HepG2 (cell line): ENCODE results near the gene CDC42EP1. TPM values are rescaled to one million over a fixed set of nuclear protein-coding genes. Genes with fewer than 3 reads are reported as not detected.

Experiments used
- GZF1 ChIP-seq: sonication (generic); formaldehyde crosslinking; IDR thresholded peaks from 2 replicates; pipeline ENCODE4 v1.5.1; 2020; ENCODE audit warnings: mild to moderate bottlenecking, missing genetic modification reagents
- HNRNPLL ChIP-seq: fragments of 200-400 bp; formaldehyde crosslinking; IDR thresholded peaks from 2 replicates; pipeline ENCODE4 v1.6.1; 2017; ENCODE audit warnings: mild to moderate bottlenecking, low read depth, low read length; ENCODE audit not compliant: poor library complexity, severe bottlenecking
- IKZF1 ChIP-seq: fragments of 450-650 bp; IDR thresholded peaks from 2 replicates; pipeline ENCODE4 v1.7.1; 2016
- JUNB ChIP-seq: sonication (generic); formaldehyde crosslinking; IDR thresholded peaks from 2 replicates; pipeline ENCODE4 v1.8.0; 2022; ENCODE audit warnings: missing genetic modification reagents, mild to moderate bottlenecking, borderline replicate concordance
- KLF12 ChIP-seq: sonication (generic); formaldehyde crosslinking; IDR thresholded peaks from 2 replicates; pipeline ENCODE4 v1.4.0; 2020; ENCODE audit warnings: missing genetic modification reagents, borderline replicate concordance
- KLF16 ChIP-seq, 2 experiments: sonication (generic) in 1 of 2; formaldehyde crosslinking in 1 of 2; IDR thresholded peaks; 2 replicates each; pipeline versions ENCODE4 v1.6.1 to v1.8.0; 2016 to 2023; ENCODE audit warnings: missing genetic modification reagents in 2 of 2, missing compliant biosample characterization in 1 of 2
- PAF1 ChIP-seq: IDR thresholded peaks from 2 replicates; pipeline ENCODE4 v1.6.1; 2016; ENCODE audit warnings: missing genetic modification reagents, missing compliant biosample characterization
- SP2 ChIP-seq: sonication (generic); formaldehyde crosslinking; IDR thresholded peaks from 2 replicates; pipeline ENCODE4 v1.5.1; 2020; ENCODE audit warnings: mild to moderate bottlenecking, missing genetic modification reagents
- ZNF335 ChIP-seq: sonication (generic); formaldehyde crosslinking; IDR thresholded peaks from 2 replicates; pipeline ENCODE4 v1.4.0; 2020; ENCODE audit warnings: missing genetic modification reagents
- ZNF672 ChIP-seq: sonication (generic); formaldehyde crosslinking; IDR thresholded peaks from 2 replicates; pipeline ENCODE4 v1.8.1; 2022; ENCODE audit warnings: missing genetic modification reagents
- ZNF792 ChIP-seq: IDR thresholded peaks from 2 replicates; pipeline ENCODE4 v1.6.1; 2016
- polyA plus RNA-seq, 8 experiments: library from polyadenylated mRNA; depleted of rRNA in 3 of 8; stranded (reverse) in 7 of 8; unstranded in 1 of 8; fragments of >200 nt; fragmentation: Illumina TruSeq in 4 of 8; extraction: Trizol in 4 of 8; gene quantifications; 2 replicates each; pipeline versions ENCODE4 v1.2.1 to v1.2.3, GENCODE V29; 2011 to 2016; ENCODE audit warnings: low read depth in 4 of 8, missing spikeins in 1 of 8, mixed read lengths in 1 of 8; ENCODE audit not compliant: insufficient read depth in 1 of 8
- total RNA-seq, 5 experiments: library from RNA; depleted of rRNA; stranded (reverse); fragments of >200 nt; fragmentation: Illumina TruSeq; extraction: Trizol; gene quantifications; 2 replicates each; pipeline ENCODE4 v1.2.3, GENCODE V29; 2016; ENCODE audit warnings: low read depth in 1 of 5
- TF ChIP-seq, protein P1 (sequence below): sonication (generic); formaldehyde crosslinking; IDR thresholded peaks from 2 replicates; pipeline ENCODE4 v1.5.0; 2020; ENCODE audit warnings: mild to moderate bottlenecking, missing genetic modification reagents, borderline replicate concordance
- TF ChIP-seq, protein P2 (sequence below): sonication (generic); formaldehyde crosslinking; IDR thresholded peaks from 2 replicates; pipeline ENCODE4 v1.4.0; 2020; ENCODE audit warnings: missing genetic modification reagents, borderline replicate concordance
- TF ChIP-seq, protein P3 (sequence below): sonication (generic); formaldehyde crosslinking; IDR thresholded peaks from 2 replicates; pipeline ENCODE4 v1.5.1; 2020; ENCODE audit warnings: mild to moderate bottlenecking, moderate library complexity, missing genetic modification reagents
- TF ChIP-seq, protein P4 (sequence below): sonication (generic); formaldehyde crosslinking; IDR thresholded peaks from 2 replicates; pipeline ENCODE4 v1.4.0; 2020; ENCODE audit warnings: missing genetic modification reagents, mild to moderate bottlenecking, borderline replicate concordance
- TF ChIP-seq, protein P5 (sequence below): sonication (generic); formaldehyde crosslinking; IDR thresholded peaks from 2 replicates; pipeline ENCODE4 v1.8.0; 2022; ENCODE audit warnings: mild to moderate bottlenecking, missing genetic modification reagents, borderline replicate concordance

The CDC42EP1 gene
- total and polyA plus RNA-seq, 2 of the 13 experiments (the other 11 are each of a cell fraction or from before 2014, with no cell fraction given), result 17.1 to 29.5 TPM

DNA sequence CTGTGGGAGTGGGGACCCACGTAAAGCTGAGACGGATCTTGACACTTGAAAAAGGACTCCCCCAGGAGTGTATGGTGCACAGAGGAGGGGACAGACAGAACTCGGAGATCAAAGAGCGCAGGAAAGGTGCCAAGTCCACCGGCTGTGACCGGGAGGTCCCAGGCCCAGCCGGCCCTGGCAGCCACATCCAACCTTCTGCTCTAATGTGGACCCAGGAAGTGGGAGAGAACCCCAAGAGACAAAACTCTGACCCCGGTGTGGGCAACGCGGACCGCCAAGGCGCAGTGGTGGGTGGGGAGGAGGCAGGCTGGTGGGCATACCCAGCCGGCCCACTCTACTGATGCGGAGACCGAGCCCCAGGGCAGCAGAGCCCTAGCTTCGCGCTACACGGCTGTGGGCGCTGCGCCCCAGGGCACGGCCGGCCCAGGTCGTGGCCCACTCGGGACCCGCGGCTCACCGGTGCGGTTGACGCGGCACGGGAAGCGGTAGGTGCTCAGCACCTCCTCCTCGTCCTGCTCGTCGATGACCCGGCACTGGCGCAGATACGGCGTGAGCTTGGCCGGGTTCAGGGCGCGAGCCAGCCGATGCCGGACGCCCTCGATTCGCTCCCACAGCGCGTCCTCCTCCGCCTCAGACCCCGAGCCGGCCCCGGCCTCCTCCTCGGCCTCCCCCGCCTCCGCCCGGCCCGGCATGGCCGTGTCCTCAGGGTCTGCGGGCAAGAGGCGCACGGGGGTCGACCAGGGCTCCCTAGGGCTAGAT, 41.6 kb upstream of the CDC42EP1 start (continued):
- TF ChIP-seq ZNF335 (no peak), KLF12 (CRISPR knock-in tag) (0 out of 2 replicates have a peak, but pooled peaks have one; percentile 62), KLF16 (CRISPR knock-in tag; IDR thresholded peaks at IDR 0.05) (0 out of 4 replicates have a peak, but pooled peaks of 1 of the 2 experiments have one; percentile 17), ZNF792 (CRISPR knock-in tag) (no peak), ZNF672 (CRISPR knock-in tag) (0 out of 2 replicates have a peak, but pooled peaks have one; percentile 5), SP2 (CRISPR knock-in tag) (no peak; the same call in 1 of the 2 replicates), IKZF1 (no peak), PAF1 (CRISPR knock-in tag) (no peak), GZF1 (CRISPR knock-in tag) (no peak), JUNB (CRISPR knock-in tag) (no peak), HNRNPLL (peak; percentile 44)
- TF ChIP-seq, protein P1, sequence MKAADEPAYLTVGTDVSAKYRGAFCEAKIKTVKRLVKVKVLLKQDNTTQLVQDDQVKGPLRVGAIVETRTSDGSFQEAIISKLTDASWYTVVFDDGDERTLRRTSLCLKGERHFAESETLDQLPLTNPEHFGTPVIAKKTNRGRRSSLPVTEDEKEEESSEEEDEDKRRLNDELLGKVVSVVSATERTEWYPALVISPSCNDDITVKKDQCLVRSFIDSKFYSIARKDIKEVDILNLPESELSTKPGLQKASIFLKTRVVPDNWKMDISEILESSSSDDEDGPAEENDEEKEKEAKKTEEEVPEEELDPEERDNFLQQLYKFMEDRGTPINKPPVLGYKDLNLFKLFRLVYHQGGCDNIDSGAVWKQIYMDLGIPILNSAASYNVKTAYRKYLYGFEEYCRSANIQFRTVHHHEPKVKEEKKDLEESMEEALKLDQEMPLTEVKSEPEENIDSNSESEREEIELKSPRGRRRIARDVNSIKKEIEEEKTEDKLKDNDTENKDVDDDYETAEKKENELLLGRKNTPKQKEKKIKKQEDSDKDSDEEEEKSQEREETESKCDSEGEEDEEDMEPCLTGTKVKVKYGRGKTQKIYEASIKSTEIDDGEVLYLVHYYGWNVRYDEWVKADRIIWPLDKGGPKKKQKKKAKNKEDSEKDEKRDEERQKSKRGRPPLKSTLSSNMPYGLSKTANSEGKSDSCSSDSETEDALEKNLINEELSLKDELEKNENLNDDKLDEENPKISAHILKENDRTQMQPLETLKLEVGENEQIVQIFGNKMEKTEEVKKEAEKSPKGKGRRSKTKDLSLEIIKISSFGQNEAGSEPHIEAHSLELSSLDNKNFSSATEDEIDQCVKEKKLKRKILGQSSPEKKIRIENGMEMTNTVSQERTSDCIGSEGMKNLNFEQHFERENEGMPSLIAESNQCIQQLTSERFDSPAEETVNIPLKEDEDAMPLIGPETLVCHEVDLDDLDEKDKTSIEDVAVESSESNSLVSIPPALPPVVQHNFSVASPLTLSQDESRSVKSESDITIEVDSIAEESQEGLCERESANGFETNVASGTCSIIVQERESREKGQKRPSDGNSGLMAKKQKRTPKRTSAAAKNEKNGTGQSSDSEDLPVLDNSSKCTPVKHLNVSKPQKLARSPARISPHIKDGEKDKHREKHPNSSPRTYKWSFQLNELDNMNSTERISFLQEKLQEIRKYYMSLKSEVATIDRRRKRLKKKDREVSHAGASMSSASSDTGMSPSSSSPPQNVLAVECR (CRISPR knock-in tag), result peak; percentile 67
- TF ChIP-seq, protein P2, sequence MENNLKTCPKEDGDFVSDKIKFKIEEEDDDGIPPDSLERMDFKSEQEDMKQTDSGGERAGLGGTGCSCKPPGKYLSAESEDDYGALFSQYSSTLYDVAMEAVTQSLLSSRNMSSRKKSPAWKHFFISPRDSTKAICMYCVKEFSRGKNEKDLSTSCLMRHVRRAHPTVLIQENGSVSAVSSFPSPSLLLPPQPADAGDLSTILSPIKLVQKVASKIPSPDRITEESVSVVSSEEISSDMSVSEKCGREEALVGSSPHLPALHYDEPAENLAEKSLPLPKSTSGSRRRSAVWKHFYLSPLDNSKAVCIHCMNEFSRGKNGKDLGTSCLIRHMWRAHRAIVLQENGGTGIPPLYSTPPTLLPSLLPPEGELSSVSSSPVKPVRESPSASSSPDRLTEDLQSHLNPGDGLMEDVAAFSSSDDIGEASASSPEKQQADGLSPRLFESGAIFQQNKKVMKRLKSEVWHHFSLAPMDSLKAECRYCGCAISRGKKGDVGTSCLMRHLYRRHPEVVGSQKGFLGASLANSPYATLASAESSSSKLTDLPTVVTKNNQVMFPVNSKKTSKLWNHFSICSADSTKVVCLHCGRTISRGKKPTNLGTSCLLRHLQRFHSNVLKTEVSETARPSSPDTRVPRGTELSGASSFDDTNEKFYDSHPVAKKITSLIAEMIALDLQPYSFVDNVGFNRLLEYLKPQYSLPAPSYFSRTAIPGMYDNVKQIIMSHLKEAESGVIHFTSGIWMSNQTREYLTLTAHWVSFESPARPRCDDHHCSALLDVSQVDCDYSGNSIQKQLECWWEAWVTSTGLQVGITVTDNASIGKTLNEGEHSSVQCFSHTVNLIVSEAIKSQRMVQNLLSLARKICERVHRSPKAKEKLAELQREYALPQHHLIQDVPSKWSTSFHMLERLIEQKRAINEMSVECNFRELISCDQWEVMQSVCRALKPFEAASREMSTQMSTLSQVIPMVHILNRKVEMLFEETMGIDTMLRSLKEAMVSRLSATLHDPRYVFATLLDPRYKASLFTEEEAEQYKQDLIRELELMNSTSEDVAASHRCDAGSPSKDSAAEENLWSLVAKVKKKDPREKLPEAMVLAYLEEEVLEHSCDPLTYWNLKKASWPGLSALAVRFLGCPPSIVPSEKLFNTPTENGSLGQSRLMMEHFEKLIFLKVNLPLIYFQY (CRISPR knock-in tag), result peak; percentile 33; the same call in 1 of the 2 replicates
- TF ChIP-seq, protein P3, sequence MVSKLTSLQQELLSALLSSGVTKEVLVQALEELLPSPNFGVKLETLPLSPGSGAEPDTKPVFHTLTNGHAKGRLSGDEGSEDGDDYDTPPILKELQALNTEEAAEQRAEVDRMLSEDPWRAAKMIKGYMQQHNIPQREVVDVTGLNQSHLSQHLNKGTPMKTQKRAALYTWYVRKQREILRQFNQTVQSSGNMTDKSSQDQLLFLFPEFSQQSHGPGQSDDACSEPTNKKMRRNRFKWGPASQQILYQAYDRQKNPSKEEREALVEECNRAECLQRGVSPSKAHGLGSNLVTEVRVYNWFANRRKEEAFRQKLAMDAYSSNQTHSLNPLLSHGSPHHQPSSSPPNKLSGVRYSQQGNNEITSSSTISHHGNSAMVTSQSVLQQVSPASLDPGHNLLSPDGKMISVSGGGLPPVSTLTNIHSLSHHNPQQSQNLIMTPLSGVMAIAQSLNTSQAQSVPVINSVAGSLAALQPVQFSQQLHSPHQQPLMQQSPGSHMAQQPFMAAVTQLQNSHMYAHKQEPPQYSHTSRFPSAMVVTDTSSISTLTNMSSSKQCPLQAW, result peak; percentile 8; the same call in 1 of the 2 replicates
- TF ChIP-seq, protein P4, sequence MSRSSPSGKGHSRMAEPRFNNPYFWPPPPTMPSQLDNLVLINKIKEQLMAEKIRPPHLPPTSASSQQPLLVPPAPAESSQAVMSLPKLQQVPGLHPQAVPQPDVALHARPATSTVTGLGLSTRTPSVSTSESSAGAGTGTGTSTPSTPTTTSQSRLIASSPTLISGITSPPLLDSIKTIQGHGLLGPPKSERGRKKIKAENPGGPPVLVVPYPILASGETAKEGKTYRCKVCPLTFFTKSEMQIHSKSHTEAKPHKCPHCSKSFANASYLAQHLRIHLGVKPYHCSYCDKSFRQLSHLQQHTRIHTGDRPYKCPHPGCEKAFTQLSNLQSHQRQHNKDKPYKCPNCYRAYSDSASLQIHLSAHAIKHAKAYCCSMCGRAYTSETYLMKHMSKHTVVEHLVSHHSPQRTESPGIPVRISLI (CRISPR knock-in tag), result no peak
- TF ChIP-seq, protein P5, sequence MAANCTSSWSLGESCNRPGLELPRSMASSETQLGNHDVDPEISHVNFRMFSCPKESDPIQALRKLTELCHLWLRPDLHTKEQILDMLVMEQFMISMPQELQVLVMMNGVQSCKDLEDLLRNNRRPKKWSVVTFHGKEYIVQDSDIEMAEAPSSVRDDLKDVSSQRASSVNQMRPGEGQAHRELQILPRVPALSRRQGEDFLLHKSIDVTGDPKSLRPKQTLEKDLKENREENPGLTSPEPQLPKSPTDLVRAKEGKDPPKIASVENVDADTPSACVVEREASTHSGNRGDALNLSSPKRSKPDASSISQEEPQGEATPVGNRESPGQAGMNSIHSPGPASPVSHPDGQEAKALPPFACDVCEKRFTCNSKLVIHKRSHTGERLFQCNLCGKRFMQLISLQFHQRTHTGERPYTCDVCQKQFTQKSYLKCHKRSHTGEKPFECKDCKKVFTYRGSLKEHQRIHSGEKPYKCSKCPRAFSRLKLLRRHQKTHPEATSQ (CRISPR knock-in tag), result no peak
